ENCODE measurements around the gene CDC37L1.

CDC37L1 gene

DNA sequence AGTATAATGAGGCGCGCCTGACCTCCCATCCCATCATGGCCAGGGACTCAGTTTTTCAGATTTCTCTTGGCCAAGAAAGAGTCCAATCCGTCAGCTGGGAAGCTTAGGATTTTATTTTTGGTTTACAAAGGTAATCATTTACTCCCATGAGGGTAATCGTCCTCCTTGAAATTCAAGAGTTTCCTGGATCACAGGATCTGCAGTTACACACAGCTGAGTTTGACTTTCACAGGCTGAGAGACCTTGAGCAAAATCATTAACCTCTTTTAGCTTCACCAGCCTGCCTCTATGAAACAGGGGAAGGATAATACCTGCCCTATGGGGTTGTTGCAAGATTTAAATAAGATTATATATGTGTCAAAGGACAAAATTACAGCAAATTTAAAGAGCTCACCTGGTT, 77.1 kb downstream of the CDC37L1 start:
- no peak for DNase-seq

Measured in inflammatory macrophage treated with lipopolysaccharide for 4 hours (primary cell).